Measurements from ENCODE around the gene SSRP1.

The SSRP1 gene

DNA sequence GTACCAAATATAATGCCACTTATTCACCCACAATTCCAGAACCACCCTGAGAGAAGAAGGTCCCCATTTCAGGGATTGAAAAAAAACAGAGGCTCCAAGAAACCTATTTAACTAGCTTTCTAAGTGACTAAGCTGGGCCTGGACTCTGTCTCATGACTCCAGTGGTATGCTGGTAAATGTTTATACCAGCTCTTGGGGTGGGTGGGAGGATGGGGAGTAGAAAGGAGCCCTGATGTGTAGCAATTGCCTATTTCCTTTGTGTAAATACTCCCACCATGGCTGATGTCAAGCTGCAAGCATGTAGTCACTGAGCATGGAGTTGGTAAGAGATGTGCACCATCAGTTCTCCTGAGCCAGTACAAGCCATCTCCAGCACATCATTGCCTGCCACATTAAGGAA lies 42.5 kb upstream of the SSRP1 start:
- Histone ChIP-seq H3K27me3 (replicated peaks; ENCODE audit: insufficient read depth, low read length) (peaks cover 11% of the 10 kb centered on the region; the same call in 1 of the 2 replicates), H3K4me2 (ENCODE audit: low read depth, low read length) (no peak overlapping the region), H3K9ac (ENCODE audit: low read length) (no peak overlapping the region), H3F3A (ENCODE audit: insufficient read depth, low read length) (no peaks in the 10 kb centered on the region), H3K27ac (ENCODE audit: low read length) (no peak overlapping the region), H3K4me1 (ENCODE audit: low read length) (no peaks in the 10 kb centered on the region), H3K79me2 (ENCODE audit: low read length) (no peaks in the 10 kb centered on the region), H4K20me1 (ENCODE audit: insufficient read depth, low read length) (no peaks in the 10 kb centered on the region), H2AFZ (ENCODE audit: low read length) (no peak overlapping the region), H3K4me3 (ENCODE audit: low read length) (no peak overlapping the region), H3K36me3 (replicated peaks; ENCODE audit: insufficient read depth, low read length) (no peaks in the 10 kb centered on the region), H3K9me2 (replicated peaks; ENCODE audit: insufficient read depth, low read length) (no peaks in the 10 kb centered on the region), H3K9me3 (replicated peaks; ENCODE audit: insufficient read depth, low read length) (no peaks in the 10 kb centered on the region)
- TF ChIP-seq CTCF (IDR thresholded peaks at IDR 0.05; ENCODE audit: low read length) (no peak), EZH2phosphoT487 (IDR thresholded peaks at IDR 0.05; ENCODE audit: low read length) (no peak), EZH2 (optimal IDR thresholded peaks at IDR 0.05; ENCODE audit: low read depth, low read length) (no peak)
- no peak for DNase-seq

GRCh38 chr11:57377107-57377506 lies 41.4 kb upstream of the SSRP1 start:
- no peak overlapping the region for H2AFZ ChIP-seq (ENCODE audit: low read length)
- H3F3A ChIP-seq (ENCODE audit: insufficient read depth, low read length): no peaks in the 10 kb centered on the region
- no peaks in the 10 kb centered on the region for H4K20me1 ChIP-seq (ENCODE audit: insufficient read depth, low read length)
- H3K4me3 ChIP-seq (ENCODE audit: low read length): no peak overlapping the region
- H3K36me3 ChIP-seq (replicated peaks; ENCODE audit: insufficient read depth, low read length): no peaks in the 10 kb centered on the region
- no peaks in the 10 kb centered on the region for H3K9me2 ChIP-seq (replicated peaks; ENCODE audit: insufficient read depth, low read length)
- no peak for TF ChIP-seq EZH2phosphoT487 (IDR thresholded peaks at IDR 0.05; ENCODE audit: low read length)
- no peak for TF ChIP-seq CTCF (IDR thresholded peaks at IDR 0.05; ENCODE audit: low read length)
- no peak for TF ChIP-seq EZH2 (optimal IDR thresholded peaks at IDR 0.05; ENCODE audit: low read depth, low read length)
- peaks cover 11% of the 10 kb centered on the region; the same call in 1 of the 2 replicates for H3K27me3 ChIP-seq (replicated peaks; ENCODE audit: insufficient read depth, low read length)
- no peaks in the 10 kb centered on the region for H3K79me2 ChIP-seq (ENCODE audit: low read length)
- DNase-seq: no peak
- no peak overlapping the region for H3K4me2 ChIP-seq (ENCODE audit: low read depth, low read length)
- no peaks in the 10 kb centered on the region for H3K4me1 ChIP-seq (ENCODE audit: low read length)
- H3K9ac ChIP-seq (ENCODE audit: low read length): no peak overlapping the region
- H3K27ac ChIP-seq (ENCODE audit: low read length): no peak overlapping the region
- no peaks in the 10 kb centered on the region for H3K9me3 ChIP-seq (replicated peaks; ENCODE audit: insufficient read depth, low read length)

GRCh38 chr11:57376095-57377090 lies 40.7 kb upstream of the SSRP1 start:
- no peak overlapping the region for H2AFZ ChIP-seq (ENCODE audit: low read length)

More at GRCh38 chr11:57376095-57377090, 40.7 kb upstream of the SSRP1 start:
- no peaks in the 10 kb centered on the region for H3K9me3 ChIP-seq (replicated peaks; ENCODE audit: insufficient read depth, low read length)
- H4K20me1 ChIP-seq (ENCODE audit: insufficient read depth, low read length): no peaks in the 10 kb centered on the region
- peaks cover 11% of the 10 kb centered on the region; the same call in 1 of the 2 replicates for H3K27me3 ChIP-seq (replicated peaks; ENCODE audit: insufficient read depth, low read length)
- H3K36me3 ChIP-seq (replicated peaks; ENCODE audit: insufficient read depth, low read length): no peaks in the 10 kb centered on the region
- no peak overlapping the region for H3K9ac ChIP-seq (ENCODE audit: low read length)
- TF ChIP-seq CTCF (IDR thresholded peaks at IDR 0.05; ENCODE audit: low read length): no peak
- TF ChIP-seq EZH2phosphoT487 (IDR thresholded peaks at IDR 0.05; ENCODE audit: low read length): no peak
- TF ChIP-seq EZH2 (optimal IDR thresholded peaks at IDR 0.05; ENCODE audit: low read depth, low read length): no peak
- no peaks in the 10 kb centered on the region for H3K9me2 ChIP-seq (replicated peaks; ENCODE audit: insufficient read depth, low read length)
- no peak overlapping the region for H3K4me2 ChIP-seq (ENCODE audit: low read depth, low read length)
- H3K79me2 ChIP-seq (ENCODE audit: low read length): no peaks in the 10 kb centered on the region
- H3K4me3 ChIP-seq (ENCODE audit: low read length): no peak overlapping the region
- DNase-seq: no peak
- no peaks in the 10 kb centered on the region for H3F3A ChIP-seq (ENCODE audit: insufficient read depth, low read length)
- no peaks in the 10 kb centered on the region for H3K4me1 ChIP-seq (ENCODE audit: low read length)
- no peak overlapping the region for H3K27ac ChIP-seq (ENCODE audit: low read length)

Data from MM.1S (cell line).